GM12878 (cell line): ENCODE data around the gene TPGS2. TPM values are rescaled to one million over a fixed set of nuclear protein-coding genes. Genes with fewer than 3 reads are reported as not detected.

Experiments used
- ATAC-seq: fragments of 200-7000 bp; cut with Tn5 transposase; 3 replicates; pipeline ENCODE4 v1.9.1; 2020; ENCODE audit warnings: mild to moderate bottlenecking, moderate library complexity
- BruUV-seq: library from RNA; stranded (reverse); fragments of 400-500 nt; replicated peaks from 2 replicates; lab custom pipeline; 2021; lab: Mats Ljungman, UMichigan
- CTCF ChIA-PET: fragments of 300-600 bp; sonication (Branson Sonifier 250); formaldehyde crosslinking; extraction: SDS; loops from one replicate; lab custom pipeline; 2021; ENCODE audit warnings: inconsistent platforms; lab: Yijun Ruan, JAX
- POLR2A ChIA-PET: fragments of 350-600 bp; formaldehyde crosslinking; extraction: SDS; loops from one replicate; lab custom pipeline; 2021; ENCODE audit warnings: inconsistent platforms; lab: Charles Lee
- RAD21 ChIA-PET: fragments of 300-600 bp; sonication (Branson Sonifier 250); formaldehyde crosslinking; loops from one replicate; lab custom pipeline; 2023; ENCODE audit warnings: antibody characterized with exemption; ENCODE audit not compliant: unreplicated experiment; lab: Charles Lee
- SMC1A ChIA-PET: fragments of 300-600 bp; sonication (Branson Sonifier 250); formaldehyde crosslinking; loops from one replicate; lab custom pipeline; 2023; ENCODE audit not compliant: unreplicated experiment, uncharacterized antibody; lab: Charles Lee
- DNase-seq: peaks from one replicate; pipeline ENCODE4 v3.0.0-alpha.2; 2011; ENCODE audit warnings: low read depth, low spot score
- FAIRE-seq: peaks from 3 replicates; lab custom pipeline; 2011; peaks lifted over from hg19 to GRCh38; lab: Jason Lieb, UNC
- H2AFZ ChIP-seq: 2 replicates; pipeline ENCODE4 v1.6.0; 2011; ENCODE audit warnings: low read depth, low read length, control low read depth; ENCODE audit not compliant: control insufficient read depth
- H3K27ac ChIP-seq: 2 replicates; pipeline ENCODE4 v1.5.1; 2011; ENCODE audit warnings: control low read depth; ENCODE audit not compliant: control insufficient read depth, insufficient read depth
- H3K27me3 ChIP-seq, 2 experiments: replicated peaks in 1 of 2; 2 replicates each; pipeline versions ENCODE4 v1.6.0 to v1.6.1; 2011; ENCODE audit warnings: low read length in 1 of 2; ENCODE audit not compliant: control insufficient read depth in 2 of 2, insufficient read depth in 2 of 2
- H3K36me3 ChIP-seq, 2 experiments: 2 replicates each; pipeline ENCODE4 v1.5.1; 2011; ENCODE audit warnings: low read length in 1 of 2; ENCODE audit not compliant: control insufficient read depth in 2 of 2, insufficient read depth in 2 of 2
- H3K4me1 ChIP-seq: 2 replicates; pipeline ENCODE4 v1.6.1; 2011; ENCODE audit warnings: mild to moderate bottlenecking, low read length, moderate library complexity, mixed read lengths; ENCODE audit not compliant: control insufficient read depth, insufficient read depth
- H3K4me2 ChIP-seq: 2 replicates; pipeline ENCODE4 v1.6.0; 2011; ENCODE audit warnings: control low read depth; ENCODE audit not compliant: control insufficient read depth, insufficient read depth
- H3K4me3 ChIP-seq: fragments of 200-600 bp; sonication (generic); 2 replicates; pipeline ENCODE4 v1.5.1; 2016
- H3K79me2 ChIP-seq: 2 replicates; pipeline ENCODE4 v1.6.0; 2011; ENCODE audit warnings: low read length; ENCODE audit not compliant: control insufficient read depth, insufficient read depth
- H3K9ac ChIP-seq: 2 replicates; pipeline ENCODE4 v1.8.0; 2011; ENCODE audit warnings: low read length, control low read depth, mixed read lengths; ENCODE audit not compliant: control insufficient read depth, insufficient read depth
- H3K9me3 ChIP-seq: replicated peaks from 3 replicates; pipeline ENCODE4 v1.5.1; 2011; ENCODE audit warnings: mild to moderate bottlenecking, low read length; ENCODE audit not compliant: control insufficient read depth, insufficient read depth
- H4K20me1 ChIP-seq: 2 replicates; pipeline ENCODE4 v1.6.0; 2011; ENCODE audit not compliant: control insufficient read depth, insufficient read depth
- BACH1 ChIP-seq: fragments of 450-650 bp; IDR thresholded peaks from 2 replicates; pipeline ENCODE4 v1.6.1; 2017; ENCODE audit warnings: mild to moderate bottlenecking, borderline replicate concordance
- CBFB ChIP-seq: IDR thresholded peaks from 2 replicates; pipeline ENCODE4 v1.6.1; 2016; ENCODE audit warnings: antibody characterized with exemption, low read depth
- CBX5 ChIP-seq: sonication (generic); IDR thresholded peaks from 2 replicates; pipeline ENCODE4 v1.6.1; 2016; ENCODE audit warnings: low read depth, moderate library complexity, mild to moderate bottlenecking, inconsistent platforms
- EP300 ChIP-seq, 2 experiments: fragments of 150-350 bp in 1 of 2; IDR thresholded peaks; 2 replicates each; pipeline ENCODE4 v1.6.1; 2011 to 2012; ENCODE audit warnings: low read depth in 2 of 2, low read length in 2 of 2, borderline replicate concordance in 1 of 2, improper control_type of control experiment in 1 of 2, inconsistent platforms in 1 of 2; ENCODE audit not compliant: control insufficient read depth in 1 of 2
- FOXM1 ChIP-seq: IDR thresholded peaks from 2 replicates; pipeline ENCODE4 v1.6.1; 2012; ENCODE audit warnings: low read depth, mild to moderate bottlenecking, inconsistent platforms, low read length, moderate library complexity
- GABPA ChIP-seq: IDR thresholded peaks from 2 replicates; pipeline ENCODE4 v1.6.1; 2014; ENCODE audit warnings: antibody characterized with exemption, low read depth, mild to moderate bottlenecking, inconsistent platforms
- HCFC1 ChIP-seq: fragments of 150-350 bp; IDR thresholded peaks from 2 replicates; pipeline ENCODE4 v1.6.1; 2014; ENCODE audit warnings: low read length
- HSF1 ChIP-seq: fragments of 150-350 bp; IDR thresholded peaks from 2 replicates; pipeline ENCODE4 v1.6.1; 2014; ENCODE audit warnings: mild to moderate bottlenecking, low read depth, low read length
- MAX ChIP-seq: IDR thresholded peaks from 2 replicates; pipeline ENCODE4 v1.6.1; 2012; ENCODE audit warnings: low read depth, low read length, improper control_type of control experiment
- MYC ChIP-seq: IDR thresholded peaks from 2 replicates; pipeline ENCODE4 v1.6.1; 2011; ENCODE audit warnings: mild to moderate bottlenecking, low read length, moderate library complexity, inconsistent platforms; ENCODE audit not compliant: insufficient read depth, insufficient replicate concordance, insufficient read length, severe bottlenecking
- STAT3 ChIP-seq: IDR thresholded peaks from 2 replicates; pipeline ENCODE4 v1.6.1; 2011; ENCODE audit warnings: low read depth, low read length, improper control_type of control experiment
- SUPT20H ChIP-seq: IDR thresholded peaks from 2 replicates; pipeline ENCODE4 v1.6.1; 2011; ENCODE audit warnings: low read depth, mild to moderate bottlenecking, low read length, moderate library complexity, borderline replicate concordance; ENCODE audit not compliant: control insufficient read depth
- WGBS: methylation state at CpG from one replicate; pipeline ENCODE4 v1.1.6; 2016; ENCODE audit warnings: low lambda C conversion rate; ENCODE audit not compliant: insufficient replicate concordance, insufficient coverage; ENCODE audit errors: missing lambda C conversion rate; 5-methylcytosine and 5-hydroxymethylcytosine counted together
- in situ Hi-C: fragments of 300-500 bp; cut with MboI; formaldehyde crosslinking; loops from 9 replicates; pipeline ENCODE4 v1.14.3; 2018; ENCODE audit warnings: mixed read lengths
- intact Hi-C: fragments of 100-400 bp; cut with micrococcal nuclease; formaldehyde crosslinking; loops from one replicate; pipeline ENCODE4 v1.14.2; 2022; ENCODE audit not compliant: unreplicated experiment
- polyA plus RNA-seq, 11 experiments: library from polyadenylated mRNA; depleted of rRNA in 4 of 11; unstranded in 6 of 11; stranded (reverse) in 5 of 11; fragments of >200 nt; fragmentation: Nextera tagmentation in 4 of 11; fragmentation: Illumina TruSeq in 1 of 11; extraction: Ambion mirVana in 4 of 11; extraction: Trizol in 1 of 11; gene quantifications; 1 replicate in 1 of 11; 2 replicates in 10 of 11; pipeline versions ENCODE4 v1.2.1 to v1.2.3, GENCODE V29; 2011 to 2016; ENCODE audit warnings: inconsistent platforms in 2 of 11, missing spikeins in 2 of 11, low read depth in 1 of 11
- total RNA-seq, 4 experiments: library from RNA; depleted of rRNA in 3 of 4; stranded (reverse); fragments of >200 nt in 3 of 4; fragmentation: Illumina TruSeq in 1 of 4; extraction: Trizol in 1 of 4; gene quantifications; 2 replicates each; pipeline versions ENCODE4 v1.2.1 to v1.2.3, GENCODE V29; 2013 to 2021
- TF ChIP-seq, protein P1 (sequence below): fragments of 450-650 bp; formaldehyde crosslinking; IDR thresholded peaks from 2 replicates; pipeline ENCODE4 v1.4.0; 2020; ENCODE audit warnings: mild to moderate bottlenecking, moderate library complexity

The TPGS2 gene
- total and polyA plus RNA-seq, 10 of the 15 experiments (the other 5 are each of a cell fraction or from before 2014, with no cell fraction given) = 39.8 to 181 (median 88.9) TPM

DNA sequence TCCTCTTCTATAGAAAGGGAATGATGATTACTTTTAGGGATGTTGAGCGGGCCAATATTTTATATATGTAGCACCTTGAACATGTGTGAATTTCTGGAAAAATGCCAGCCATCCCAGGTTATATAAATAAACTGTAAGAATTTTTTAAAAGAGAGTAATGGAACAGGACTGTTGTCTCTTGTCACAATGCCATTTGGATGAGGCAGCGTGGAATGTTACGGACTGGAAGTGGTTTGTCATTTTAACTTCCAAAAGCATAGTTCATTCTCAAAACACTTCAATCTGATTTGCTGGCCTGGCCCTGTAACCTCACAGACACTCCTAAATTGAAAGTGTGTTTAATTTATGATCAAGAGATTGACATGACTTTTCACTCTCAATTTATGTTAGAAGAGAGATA, 70.8 kb downstream of the TPGS2 start:
- ChIA-PET SMC1A (no interaction called here), CTCF (no interaction called here), POLR2A (no interaction called here), RAD21 (no interaction called here)
- H3K9me3 ChIP-seq = no peaks in the 10 kb centered on the region
- WGBS = 100% methylated on average over 3 of the region's 3 CpGs
- no TSS peak for BruUV-seq
- H3K27me3 ChIP-seq = no peaks in the 10 kb centered on the region
- FAIRE-seq (no peak), ATAC-seq (no peak), DNase-seq (no peak)
- H3K4me2 ChIP-seq = no peak overlapping the region
- no peak overlapping the region for H3K9ac ChIP-seq
- no peaks in the 10 kb centered on the region for H3K36me3 ChIP-seq
- no peak overlapping the region for H3K4me3 ChIP-seq
- H3K27ac ChIP-seq = no peak overlapping the region
- intact Hi-C loops (loop anchor here (1.0 to 5.0 kb wide), 4 partner anchors 70 to 661 kb away; no protein-coding TSS in a partner anchor), in situ Hi-C loops (no loop called here)
- TF ChIP-seq MAX = no peak
- no peak for TF ChIP-seq HSF1
- TF ChIP-seq MYC = no peak
- TF ChIP-seq STAT3 = no peak
- TF ChIP-seq BACH1 = no peak
- TF ChIP-seq GABPA = no peak
- TF ChIP-seq EP300 (IDR thresholded peaks at IDR 0.05; ENCODE audit: borderline replicate concordance in 1 of 2, control insufficient read depth in 1 of 2, low read depth in 2 of 2, low read length in 2 of 2) = no peak
- TF ChIP-seq, protein P1, sequence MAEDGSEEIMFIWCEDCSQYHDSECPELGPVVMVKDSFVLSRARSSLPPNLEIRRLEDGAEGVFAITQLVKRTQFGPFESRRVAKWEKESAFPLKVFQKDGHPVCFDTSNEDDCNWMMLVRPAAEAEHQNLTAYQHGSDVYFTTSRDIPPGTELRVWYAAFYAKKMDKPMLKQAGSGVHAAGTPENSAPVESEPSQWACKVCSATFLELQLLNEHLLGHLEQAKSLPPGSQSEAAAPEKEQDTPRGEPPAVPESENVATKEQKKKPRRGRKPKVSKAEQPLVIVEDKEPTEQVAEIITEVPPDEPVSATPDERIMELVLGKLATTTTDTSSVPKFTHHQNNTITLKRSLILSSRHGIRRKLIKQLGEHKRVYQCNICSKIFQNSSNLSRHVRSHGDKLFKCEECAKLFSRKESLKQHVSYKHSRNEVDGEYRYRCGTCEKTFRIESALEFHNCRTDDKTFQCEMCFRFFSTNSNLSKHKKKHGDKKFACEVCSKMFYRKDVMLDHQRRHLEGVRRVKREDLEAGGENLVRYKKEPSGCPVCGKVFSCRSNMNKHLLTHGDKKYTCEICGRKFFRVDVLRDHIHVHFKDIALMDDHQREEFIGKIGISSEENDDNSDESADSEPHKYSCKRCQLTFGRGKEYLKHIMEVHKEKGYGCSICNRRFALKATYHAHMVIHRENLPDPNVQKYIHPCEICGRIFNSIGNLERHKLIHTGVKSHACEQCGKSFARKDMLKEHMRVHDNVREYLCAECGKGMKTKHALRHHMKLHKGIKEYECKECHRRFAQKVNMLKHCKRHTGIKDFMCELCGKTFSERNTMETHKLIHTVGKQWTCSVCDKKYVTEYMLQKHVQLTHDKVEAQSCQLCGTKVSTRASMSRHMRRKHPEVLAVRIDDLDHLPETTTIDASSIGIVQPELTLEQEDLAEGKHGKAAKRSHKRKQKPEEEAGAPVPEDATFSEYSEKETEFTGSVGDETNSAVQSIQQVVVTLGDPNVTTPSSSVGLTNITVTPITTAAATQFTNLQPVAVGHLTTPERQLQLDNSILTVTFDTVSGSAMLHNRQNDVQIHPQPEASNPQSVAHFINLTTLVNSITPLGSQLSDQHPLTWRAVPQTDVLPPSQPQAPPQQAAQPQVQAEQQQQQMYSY (CRISPR knock-in tag) = no peak
- no peak for TF ChIP-seq FOXM1
- TF ChIP-seq CBFB = no peak
- no peak for TF ChIP-seq CBX5
- no peak for TF ChIP-seq SUPT20H
- no peak for TF ChIP-seq HCFC1
- no peaks in the 10 kb centered on the region for H3K79me2 ChIP-seq
- no peaks in the 10 kb centered on the region for H3K4me1 ChIP-seq
- no peaks in the 10 kb centered on the region for H4K20me1 ChIP-seq
- no peak overlapping the region for H2AFZ ChIP-seq
